B cell (primary cell): Measurements from ENCODE around the gene CD79A. TPM values are rescaled to one million over a fixed set of nuclear protein-coding genes. Genes with fewer than 3 reads are reported as not detected.

Experiments
- ATAC-seq: fragments of 200-7000 bp; cut with Tn5 transposase; one replicate; pipeline ENCODE4 v1.10.0; 2021; ENCODE audit warnings: low read depth, mild to moderate bottlenecking, moderate number of reproducible peaks, moderate library complexity
- CTCF ChIA-PET: fragments of 350-600 bp; sonication (Branson Sonifier 250); formaldehyde crosslinking; loops from one replicate; lab custom pipeline; 2021; ENCODE audit warnings: antibody characterized with exemption, inconsistent platforms; lab: Charles Lee
- POLR2A ChIA-PET: fragments of 350-600 bp; sonication (Branson Sonifier 250); formaldehyde crosslinking; loops from one replicate; lab custom pipeline; 2021; ENCODE audit warnings: antibody characterized with exemption; lab: Charles Lee
- DNase-seq: peaks from one replicate; pipeline ENCODE4 v3.0.0; 2013
- H2AFZ ChIP-seq: 2 replicates; pipeline ENCODE4 v1.6.1; 2012; ENCODE audit warnings: mild to moderate bottlenecking, low read depth, low read length; ENCODE audit not compliant: insufficient read depth, poor library complexity, severe bottlenecking
- H3K27ac ChIP-seq, 2 donors: 1 replicate in 1 of 2; 2 replicates in 1 of 2; pipeline ENCODE4 v1.5.1; 2012 to 2013; ENCODE audit warnings: low read length in 2 of 2, mild to moderate bottlenecking in 2 of 2, moderate library complexity in 1 of 2
- H3K27me3 ChIP-seq, 4 experiments: fragments of 200-600 bp in 1 of 4; sonication (generic) in 1 of 4; replicated peaks in 1 of 4; 1 replicate in 2 of 4; 2 replicates in 2 of 4; pipeline versions ENCODE4 v1.6.1 to v1.7.0; 2013 to 2016; ENCODE audit warnings: low read length in 3 of 4, mild to moderate bottlenecking in 2 of 4, mixed read lengths in 1 of 4, moderate library complexity in 1 of 4; ENCODE audit not compliant: insufficient read depth in 4 of 4, control insufficient read depth in 3 of 4; ENCODE audit errors: control extremely low read depth in 1 of 4
- H3K36me3 ChIP-seq, 2 experiments: replicated peaks in 1 of 2; 1 replicate in 1 of 2; 2 replicates in 1 of 2; pipeline versions ENCODE4 v1.6.1 to v1.7.1; 2013; ENCODE audit warnings: low read length in 1 of 2; ENCODE audit not compliant: insufficient read depth in 2 of 2, control insufficient read depth in 1 of 2; ENCODE audit errors: control extremely low read depth in 1 of 2, extremely low read depth in 1 of 2
- H3K4me1 ChIP-seq, 2 donors: fragments of 200-600 bp in 1 of 2; sonication (generic) in 1 of 2; 1 replicate in 1 of 2; 2 replicates in 1 of 2; pipeline versions ENCODE4 v1.5.1 to v1.6.1; 2013 to 2017; ENCODE audit warnings: low read length in 2 of 2; ENCODE audit not compliant: control insufficient read depth in 2 of 2, insufficient read depth in 2 of 2
- H3K4me2 ChIP-seq: replicated peaks from 2 replicates; pipeline ENCODE3; 2012; ENCODE audit warnings: mild to moderate bottlenecking, low read depth, low read length; ENCODE audit not compliant: poor library complexity, severe bottlenecking
- H3K4me3 ChIP-seq, 5 experiments: fragments of 200-600 bp in 1 of 5; sonication (generic) in 1 of 5; 1 replicate in 3 of 5; 2 replicates in 2 of 5; pipeline versions ENCODE4 v1.5.1 to v1.7.0; 2011 to 2016; ENCODE audit warnings: low read length in 4 of 5, mild to moderate bottlenecking in 4 of 5, low read depth in 2 of 5, control low read depth in 1 of 5, moderate library complexity in 1 of 5; ENCODE audit not compliant: insufficient read depth in 1 of 5; ENCODE audit errors: control extremely low read depth in 1 of 5, extremely low read depth in 1 of 5
- H3K79me2 ChIP-seq: fragments of 200-600 bp; sonication (generic); one replicate; pipeline ENCODE4 v1.6.0; 2016; ENCODE audit warnings: low read length; ENCODE audit not compliant: control insufficient read depth, insufficient read depth
- H3K9ac ChIP-seq: fragments of 200-600 bp; sonication (generic); 2 replicates; pipeline ENCODE4 v1.6.1; 2017; ENCODE audit warnings: mild to moderate bottlenecking, low read length, moderate library complexity
- H3K9me3 ChIP-seq, 3 donors: one replicate each; pipeline versions ENCODE4 v1.6.1 to v1.7.1; 2013; ENCODE audit warnings: low read length in 2 of 3; ENCODE audit not compliant: control insufficient read depth in 2 of 3, insufficient read depth in 1 of 3; ENCODE audit errors: control extremely low read depth in 1 of 3
- H4K20me1 ChIP-seq: 2 replicates; pipeline ENCODE4 v1.6.0; 2012; ENCODE audit warnings: mild to moderate bottlenecking, low read length; ENCODE audit not compliant: insufficient read depth, control insufficient read depth, poor library complexity, severe bottlenecking
- H3K27ac Mint-ChIP-seq: one replicate; pipeline ENCODE4 v1.8.0; 2021; ENCODE audit warnings: mixed read lengths
- H3K27me3 Mint-ChIP-seq: one replicate; pipeline ENCODE4 v1.8.0; 2021; ENCODE audit warnings: mixed read lengths
- H3K4me1 Mint-ChIP-seq: one replicate; pipeline ENCODE4 v1.8.0; 2021; ENCODE audit warnings: mixed read lengths
- H3K4me3 Mint-ChIP-seq: one replicate; pipeline ENCODE4 v1.8.0; 2021; ENCODE audit warnings: mixed read lengths
- H3K9me3 Mint-ChIP-seq: one replicate; pipeline ENCODE4 v1.8.0; 2022; ENCODE audit warnings: mixed read lengths; ENCODE audit not compliant: insufficient read depth
- EZH2 ChIP-seq: IDR thresholded peaks from 2 replicates; pipeline ENCODE4 v1.6.1; 2012; ENCODE audit warnings: borderline replicate concordance, low read depth, mild to moderate bottlenecking, moderate library complexity, low read length; ENCODE audit not compliant: insufficient read depth, poor library complexity, severe bottlenecking
- WGBS: methylation state at CpG from one replicate; pipeline ENCODE4 v1.1.5; 2013; ENCODE audit warnings: missing lambda C conversion rate; ENCODE audit not compliant: insufficient coverage; 5-methylcytosine and 5-hydroxymethylcytosine counted together
- intact Hi-C: fragments of 100-400 bp; cut with micrococcal nuclease; formaldehyde crosslinking; loops from one replicate; pipeline ENCODE4 v1.10.0; 2022
- polyA plus RNA-seq: library from polyadenylated mRNA; depleted of rRNA; stranded (reverse); fragments of >200 nt; gene quantifications from 2 replicates; pipeline ENCODE4 v1.2.3, GENCODE V29; 2012
- total RNA-seq, 2 donors: library from RNA; stranded (reverse); fragments of 120-200 nt in 1 of 2; gene quantifications; 1 replicate in 1 of 2; 2 replicates in 1 of 2; pipeline versions ENCODE4 v1.2.3 to v1.2.4, GENCODE V29; 2013 to 2022
- TF ChIP-seq, protein P1 (sequence below): fragments of 200-600 bp; IDR thresholded peaks from one replicate; pipeline ENCODE4 v1.8.0; 2022; ENCODE audit warnings: antibody characterized with exemption, mild to moderate bottlenecking

The CD79A gene
- total and polyA plus RNA-seq, 2 donors (not counting 1 experiment from before 2014, with no cell fraction given) = 1,280 to 1,471 TPM

DNA sequence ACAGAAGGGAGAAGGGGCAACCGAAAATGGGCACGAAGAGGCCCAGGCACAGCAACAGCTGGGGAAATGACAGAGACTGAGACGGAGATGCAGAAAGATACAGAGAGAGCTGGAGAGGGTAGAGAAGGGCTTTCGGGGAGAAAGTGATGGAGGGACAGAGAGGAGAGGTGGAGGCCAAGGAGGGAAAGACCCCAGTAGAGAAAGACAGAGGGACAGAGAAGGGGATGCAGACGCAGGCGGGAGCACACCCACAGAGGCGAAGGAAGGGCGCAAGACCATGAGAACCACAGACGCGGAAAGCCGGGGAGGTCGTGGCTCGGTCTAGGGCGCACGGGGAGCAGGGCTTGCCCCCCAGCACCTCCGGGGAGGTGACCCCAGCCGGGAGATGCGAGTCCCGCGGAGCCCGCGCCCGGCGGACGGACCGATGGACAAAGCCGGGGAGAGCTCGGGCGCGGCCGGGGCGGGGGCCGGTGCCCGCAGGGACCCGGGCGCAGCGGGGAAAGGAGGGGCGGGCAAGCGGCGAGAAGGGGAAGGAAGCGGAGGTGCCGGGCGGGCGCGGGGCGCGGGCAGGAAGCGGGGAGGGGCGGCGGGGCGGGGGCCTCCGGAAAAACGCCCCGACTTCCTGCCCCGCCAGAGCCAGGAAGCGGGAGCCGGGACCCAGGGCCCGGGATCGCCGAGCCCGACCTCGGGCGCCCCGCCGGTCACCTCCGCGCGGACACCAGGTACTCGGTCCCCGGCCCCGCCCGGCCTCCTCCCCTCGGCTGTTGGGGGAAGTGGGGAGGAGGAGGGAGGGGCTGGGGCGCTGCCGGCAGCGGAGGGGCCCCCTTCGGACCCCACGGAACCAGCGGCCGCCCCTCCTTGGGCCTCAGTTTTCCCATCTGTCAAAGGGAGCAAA, 5.7 kb downstream of the CD79A start, which contains the start of gene ARHGEF1:
ARHGEF1 (plus strand) TSS at position 617 of the 895 bp plus-strand sequence. CDS start 4,899 bp downstream, outside the sequence.
- intact Hi-C loops = loop anchor here (5.0 kb wide), 1 partner anchor 194 kb away; the partner anchor contains the start of gene ZNF574
- TF ChIP-seq EZH2 = no peak
- TF ChIP-seq, protein P1, sequence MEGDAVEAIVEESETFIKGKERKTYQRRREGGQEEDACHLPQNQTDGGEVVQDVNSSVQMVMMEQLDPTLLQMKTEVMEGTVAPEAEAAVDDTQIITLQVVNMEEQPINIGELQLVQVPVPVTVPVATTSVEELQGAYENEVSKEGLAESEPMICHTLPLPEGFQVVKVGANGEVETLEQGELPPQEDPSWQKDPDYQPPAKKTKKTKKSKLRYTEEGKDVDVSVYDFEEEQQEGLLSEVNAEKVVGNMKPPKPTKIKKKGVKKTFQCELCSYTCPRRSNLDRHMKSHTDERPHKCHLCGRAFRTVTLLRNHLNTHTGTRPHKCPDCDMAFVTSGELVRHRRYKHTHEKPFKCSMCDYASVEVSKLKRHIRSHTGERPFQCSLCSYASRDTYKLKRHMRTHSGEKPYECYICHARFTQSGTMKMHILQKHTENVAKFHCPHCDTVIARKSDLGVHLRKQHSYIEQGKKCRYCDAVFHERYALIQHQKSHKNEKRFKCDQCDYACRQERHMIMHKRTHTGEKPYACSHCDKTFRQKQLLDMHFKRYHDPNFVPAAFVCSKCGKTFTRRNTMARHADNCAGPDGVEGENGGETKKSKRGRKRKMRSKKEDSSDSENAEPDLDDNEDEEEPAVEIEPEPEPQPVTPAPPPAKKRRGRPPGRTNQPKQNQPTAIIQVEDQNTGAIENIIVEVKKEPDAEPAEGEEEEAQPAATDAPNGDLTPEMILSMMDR = no peak
- Histone ChIP-seq H3K27me3 (no peaks in the 10 kb centered on the region), H2AFZ (peak within 1 kb of the TSS; percentile 61), H3K4me1 (peaks cover 68 to 82% of the 10 kb centered on the region in 2 donors), H3K27ac (peak within 1 kb of the TSS; percentile 72 to 87), H3K4me3 (peak within 1 kb of the TSS; percentile 83 to 100 (median 97)), H3K36me3 (peaks cover 0 to 44% of the 10 kb centered on the region in 2 experiments), H4K20me1 (peaks cover 80% of the 10 kb centered on the region), H3K79me2 (peaks cover 89% of the 10 kb centered on the region), H3K9ac (peak within 1 kb of the TSS; percentile 94), H3K4me2 (peak within 1 kb of the TSS; percentile 87), H3K9me3 (no peaks in the 10 kb centered on the region)
- H3K9me3 Mint-ChIP-seq = no peaks in the 10 kb centered on the region
- peak within 1 kb of the TSS; percentile 98 for H3K27ac Mint-ChIP-seq
- DNase-seq (peak; percentile 82), ATAC-seq (peak; percentile 23)
- peaks cover 77% of the 10 kb centered on the region for H3K4me1 Mint-ChIP-seq
- no peaks in the 10 kb centered on the region for H3K27me3 Mint-ChIP-seq
- POLR2A ChIA-PET = interaction anchor here (0.6 to 4.3 kb wide), 10 partner anchors 10 to 76 kb away, joined by 3 to 85 read pairs (median 7); partner anchors contain the start of genes ERFL, RABAC1 and RPS19
- H3K4me3 Mint-ChIP-seq = peak within 1 kb of the TSS; percentile 93
- under 1% methylated on average over 71 of the region's 80 CpGs for WGBS
- CTCF ChIA-PET = interaction anchor here (0.5 to 7.3 kb wide), 7 partner anchors 9 to 152 kb away, joined by 3 to 180 read pairs (median 8); partner anchors contain the start of genes CD79A and RPS19
